CD4-positive, alpha-beta T cell treated with Interleukin-17A for 4 hours (primary cell): ENCODE measurements around the gene MMD.
"Not testable (repeated sequence)": the region's sequence is repeated elsewhere in the genome, so short reads cannot be mapped to it uniquely, and the experiment has no call there.

ENCODE experiments used
- DNase-seq: peaks from one replicate; pipeline ENCODE4 v3.0.0-alpha.2; 2020; ENCODE audit warnings: mixed read lengths

MMD gene

DNA sequence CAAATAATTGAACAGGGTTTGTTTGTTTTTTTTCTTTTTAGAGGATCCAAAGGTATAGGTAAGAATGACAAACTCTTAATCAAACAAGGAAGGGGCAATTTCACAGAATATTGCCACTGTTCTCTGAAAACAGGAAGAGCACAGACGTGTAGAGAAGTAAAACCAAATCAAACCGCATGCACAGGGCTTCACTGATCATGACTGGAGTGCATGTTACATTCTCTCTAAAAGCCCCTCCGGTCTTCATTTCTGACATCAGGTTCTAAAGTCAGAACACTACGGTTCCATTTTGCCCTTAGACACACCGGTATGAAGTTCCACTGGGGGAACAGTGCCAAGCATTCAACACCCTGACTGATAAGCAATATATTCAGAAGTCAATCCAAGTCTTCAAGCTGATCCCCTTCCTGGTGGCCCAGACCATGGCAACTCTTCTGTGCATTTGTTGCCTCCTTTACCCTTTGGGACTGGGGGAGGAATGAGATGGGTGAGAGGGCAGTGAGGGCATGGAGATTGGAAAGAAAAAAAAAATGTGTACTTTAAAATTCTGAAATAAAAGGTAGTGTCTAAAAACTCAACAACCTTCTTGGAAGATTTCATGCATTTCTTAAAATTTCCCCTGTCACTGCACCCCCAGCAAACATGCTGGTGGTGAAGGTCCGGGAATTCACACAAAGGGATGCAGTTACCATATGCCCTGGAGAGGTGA lies 1.4 kb downstream of the MMD start:
- DNase-seq, result peak; percentile 38

DNA sequence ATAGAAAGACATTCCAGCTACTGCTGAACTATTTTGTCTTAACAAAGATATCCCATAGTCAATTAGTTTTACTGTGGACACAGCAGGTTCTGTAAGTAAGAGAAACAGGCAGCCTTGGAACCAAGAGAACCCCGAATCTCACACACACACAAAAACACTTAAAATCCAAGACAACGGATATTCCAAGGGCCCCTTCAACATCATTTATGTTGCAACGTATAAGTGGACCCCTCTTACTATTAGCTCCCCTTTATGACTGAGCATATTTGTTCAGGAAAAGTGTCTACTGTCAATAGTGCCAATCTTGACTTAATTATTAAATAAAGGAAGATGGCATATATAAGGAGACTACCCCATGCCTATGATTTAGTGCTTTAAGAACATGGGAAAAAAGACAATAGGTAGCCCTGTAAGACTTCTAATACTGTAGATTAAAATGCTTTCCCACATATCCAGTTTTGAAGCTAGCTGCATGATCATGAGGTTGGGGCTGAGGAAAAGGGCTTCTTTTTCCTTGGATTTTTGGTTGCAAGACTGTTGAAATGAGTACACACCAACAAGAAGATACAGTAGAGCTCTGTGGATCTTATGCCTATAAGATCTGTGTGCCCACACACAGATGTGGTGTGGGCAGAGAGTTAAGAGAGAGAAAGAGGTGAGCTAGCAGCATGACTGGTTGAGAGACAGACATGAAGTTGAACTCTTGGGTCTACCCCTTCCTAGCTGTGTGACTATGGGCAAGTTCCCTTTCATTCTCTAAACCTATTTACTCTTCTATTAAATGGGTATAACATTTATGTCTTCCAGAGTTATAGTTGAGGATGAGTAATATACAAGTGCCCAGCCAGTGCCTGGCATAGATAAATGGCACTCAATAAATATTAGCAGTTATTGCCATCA lies 3.0 kb downstream of the MMD start:
- DNase-seq, result no peak

DNA sequence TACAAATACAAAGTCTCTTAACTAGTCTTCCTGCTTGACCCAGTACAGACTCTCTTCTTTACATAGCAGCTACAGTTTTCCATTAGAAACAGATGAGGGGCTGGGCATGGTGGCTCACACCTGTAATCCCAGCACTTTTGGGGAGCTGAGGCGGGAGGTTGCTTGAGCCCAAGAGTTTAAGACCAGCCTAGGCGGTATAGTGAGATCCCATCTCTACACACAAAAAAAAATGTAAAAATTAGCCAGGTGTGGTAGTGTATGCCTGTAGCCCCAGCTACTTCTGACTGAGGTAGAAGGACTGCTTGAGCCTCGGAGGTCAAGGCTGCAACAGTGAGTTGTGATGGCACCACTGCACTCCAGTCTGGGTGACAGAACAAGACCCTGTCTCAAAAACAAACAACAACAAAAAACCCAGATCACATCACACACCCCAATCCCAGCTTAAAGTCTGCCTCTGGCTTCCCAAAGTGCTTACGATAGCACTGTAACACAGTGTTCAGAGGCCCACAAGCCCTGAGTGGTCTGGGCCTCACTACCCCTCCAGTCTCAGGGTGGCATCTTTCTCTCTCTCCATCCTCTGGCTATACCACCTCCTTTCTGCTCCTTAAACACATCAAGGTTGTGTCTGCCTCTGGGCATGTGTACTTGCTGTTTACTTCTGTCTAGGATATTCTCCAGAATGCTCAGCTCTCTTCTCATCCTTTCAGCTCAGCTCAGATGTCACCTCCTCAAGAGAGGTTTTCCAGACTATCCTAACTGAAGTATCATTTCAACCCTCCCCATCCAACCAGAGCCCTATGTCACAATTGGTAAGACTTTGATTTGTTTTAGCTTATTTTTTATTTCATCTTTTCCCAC lies 4.0 kb downstream of the MMD start:
- no peak for DNase-seq

DNA sequence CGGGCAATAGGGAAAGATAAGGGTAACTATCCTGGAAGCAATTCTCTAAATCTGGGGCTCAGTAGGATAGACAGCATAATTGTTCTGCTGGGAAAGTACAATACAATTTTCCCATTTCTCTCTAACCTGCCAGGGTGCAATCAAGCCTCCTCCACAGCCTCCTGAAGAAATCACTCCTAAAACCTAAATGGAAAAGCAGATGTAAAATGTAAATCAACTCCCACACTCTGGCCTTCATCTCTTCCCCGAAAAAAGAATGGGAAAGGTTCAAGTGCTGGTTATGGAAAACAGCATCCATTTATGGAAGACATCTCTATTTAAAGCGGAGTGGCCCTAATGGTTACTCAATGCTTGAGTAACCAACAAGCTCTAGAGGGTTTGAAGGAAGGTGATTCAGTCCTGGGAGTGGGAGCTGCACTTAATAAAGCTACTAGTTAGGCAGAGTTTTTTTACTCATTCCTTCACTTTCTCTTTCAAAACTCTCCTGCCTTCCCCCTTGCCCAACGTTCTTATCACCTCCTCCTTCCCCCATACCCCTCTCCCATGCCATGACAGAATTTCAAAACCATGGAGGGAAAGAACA lies 5.1 kb downstream of the MMD start:
- DNase-seq, result no peak

DNA sequence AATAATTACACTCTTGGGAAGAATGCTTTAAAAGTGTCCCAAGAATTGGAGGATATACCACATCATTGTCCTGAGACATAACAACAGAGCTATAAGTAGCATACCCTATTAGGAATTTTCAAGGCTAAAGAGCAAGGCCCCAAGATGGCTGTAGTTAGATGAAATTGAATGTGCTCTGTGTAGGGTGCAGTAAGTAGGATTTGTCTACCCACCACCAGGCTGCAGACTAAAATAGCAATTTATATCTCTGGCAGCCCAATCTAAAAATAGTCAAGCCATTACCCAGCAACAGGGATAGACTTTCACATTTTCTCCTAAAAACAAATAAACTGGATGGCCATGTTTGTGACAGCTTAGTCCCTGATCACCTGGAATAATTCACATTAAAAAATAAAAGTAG lies 5.6 kb downstream of the MMD start:
- no peak for DNase-seq

DNA sequence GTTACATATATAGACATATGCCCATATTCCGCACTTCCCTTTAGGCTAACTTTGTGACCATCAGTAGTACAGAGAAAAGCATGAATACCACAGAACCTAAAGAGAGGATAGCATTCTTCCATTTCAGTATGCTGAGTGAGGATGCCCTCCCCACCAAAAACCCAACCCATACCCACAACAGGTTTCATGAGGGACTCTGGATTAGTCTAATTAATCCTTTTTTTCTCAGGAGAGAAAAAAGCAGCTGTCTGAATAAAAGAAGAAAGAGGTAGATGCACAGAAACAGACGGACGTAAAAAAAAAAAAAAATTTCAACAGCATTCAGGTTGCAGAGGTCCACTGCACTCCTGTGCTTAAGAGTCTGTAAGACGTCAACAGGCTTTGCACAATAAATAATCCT lies 6.7 kb downstream of the MMD start:
- no peak for DNase-seq

DNA sequence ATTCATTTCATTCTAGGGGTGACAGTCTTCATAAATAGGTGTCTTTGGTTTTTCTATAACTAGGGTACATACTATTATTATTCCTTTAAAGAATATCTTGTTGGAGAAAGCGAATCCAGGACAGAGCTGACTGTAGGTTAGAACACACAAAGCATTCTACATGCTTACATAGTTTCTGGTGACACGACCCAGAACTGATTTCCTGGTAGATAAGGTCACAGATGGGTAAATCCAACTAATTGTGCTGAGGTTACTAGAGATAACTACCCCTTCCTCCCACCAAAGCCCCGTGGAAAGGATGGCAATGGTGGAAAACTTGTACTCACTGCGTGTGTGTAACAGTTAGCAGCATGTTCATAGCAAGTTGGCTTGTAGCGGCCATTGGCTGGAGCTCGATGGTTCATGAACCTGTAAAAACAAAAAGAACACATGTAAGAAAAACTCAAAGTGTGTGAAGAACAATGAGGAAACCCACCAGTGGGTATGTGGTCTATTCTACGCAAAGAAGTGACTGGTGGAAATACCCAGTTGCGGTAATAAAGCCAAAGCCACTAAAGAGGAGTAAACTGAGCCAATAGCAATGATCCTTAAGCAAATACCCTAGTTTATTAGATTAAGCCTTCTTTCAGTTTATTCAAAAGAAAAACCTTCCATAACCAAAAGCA lies 7.7 kb downstream of the MMD start:
- no peak for DNase-seq

DNA sequence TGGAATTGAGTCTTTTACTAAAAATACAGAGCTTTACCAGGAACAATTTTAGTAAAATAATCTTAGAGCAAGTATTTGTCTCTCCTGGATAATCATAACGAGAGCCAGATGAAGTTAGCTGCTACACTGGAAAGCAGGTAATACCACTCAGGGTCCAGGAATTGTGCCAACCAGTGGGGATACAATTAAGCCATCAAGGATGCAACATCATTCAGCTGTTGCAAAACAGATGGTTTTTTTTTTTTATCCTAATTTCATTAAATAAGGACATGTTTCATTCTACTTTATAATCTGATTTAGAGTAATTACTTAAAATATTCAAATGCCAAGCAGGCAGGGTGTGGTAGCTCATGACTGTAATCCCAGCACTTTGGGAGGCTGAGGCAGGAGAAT lies 10.2 kb downstream of the MMD start:
- DNase-seq, result no peak

DNA sequence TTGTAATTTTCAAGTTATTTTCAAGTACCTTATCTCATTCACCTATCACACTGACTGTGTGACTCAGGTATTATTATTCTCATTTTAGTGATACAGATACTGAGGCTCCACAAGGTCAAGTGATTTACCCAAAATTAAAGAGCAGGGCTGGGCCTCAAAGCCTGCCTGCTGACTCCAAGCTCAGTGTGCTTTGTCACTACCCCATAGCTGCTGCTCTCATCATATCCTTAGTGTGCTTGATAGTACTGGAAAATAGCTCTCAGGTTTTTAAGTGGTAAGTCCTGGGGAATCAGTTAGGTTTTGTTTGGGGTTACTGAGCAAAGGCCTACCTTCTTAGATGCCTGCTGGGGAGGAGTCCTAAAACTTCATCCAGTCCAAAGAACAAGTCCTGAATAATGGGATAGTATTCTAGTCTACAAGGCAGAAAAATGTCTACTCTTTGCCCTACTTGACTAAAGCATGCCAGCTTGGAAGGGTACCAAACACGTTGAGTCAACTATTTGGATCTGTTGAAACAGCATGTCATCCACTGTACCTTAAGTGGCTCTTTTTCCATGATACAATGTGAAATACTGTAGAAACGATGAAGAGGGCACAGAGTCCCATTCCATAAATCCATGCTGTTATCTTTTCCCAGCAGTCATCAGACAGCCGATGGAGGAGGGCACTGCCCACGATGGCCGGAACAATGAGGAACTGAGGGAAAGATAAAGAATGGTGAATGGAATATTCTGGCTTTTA lies 10.7 kb downstream of the MMD start:
- DNase-seq, result no peak

DNA sequence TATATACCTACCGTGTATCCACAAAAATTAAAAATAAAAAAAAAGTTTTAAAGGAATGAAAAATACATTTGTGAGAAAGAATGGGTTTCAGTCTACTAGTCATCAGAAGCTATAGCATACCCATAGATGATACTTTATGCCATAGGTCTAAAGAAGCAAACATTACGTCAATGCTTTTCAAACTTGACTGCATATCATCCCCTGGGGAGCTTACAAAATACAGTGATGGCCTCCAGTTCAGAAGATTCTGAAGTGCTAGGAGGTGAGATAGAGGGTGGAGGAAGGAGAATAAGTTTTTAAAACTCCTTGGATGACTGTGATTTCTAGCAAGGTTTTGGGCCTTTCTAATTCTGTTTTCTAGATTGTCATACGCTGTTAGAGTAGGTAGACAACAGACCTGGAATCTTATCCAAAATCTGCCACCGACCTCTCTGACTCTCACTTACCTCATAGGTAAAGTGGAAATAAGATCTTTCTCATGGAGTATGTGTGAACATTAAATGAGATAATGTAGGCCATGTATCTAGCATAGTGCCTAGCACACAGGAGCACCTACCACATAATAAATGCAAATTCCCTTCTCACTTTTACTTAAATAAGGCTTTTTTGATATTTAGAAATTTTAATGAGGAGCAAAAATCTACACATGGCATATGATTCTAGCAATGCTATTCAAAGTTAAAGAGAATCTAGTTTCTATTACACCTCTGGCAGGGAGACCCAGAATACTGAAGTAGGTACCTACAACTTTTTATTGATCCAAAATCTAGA lies 12.4 kb downstream of the MMD start:
- DNase-seq, result no peak

DNA sequence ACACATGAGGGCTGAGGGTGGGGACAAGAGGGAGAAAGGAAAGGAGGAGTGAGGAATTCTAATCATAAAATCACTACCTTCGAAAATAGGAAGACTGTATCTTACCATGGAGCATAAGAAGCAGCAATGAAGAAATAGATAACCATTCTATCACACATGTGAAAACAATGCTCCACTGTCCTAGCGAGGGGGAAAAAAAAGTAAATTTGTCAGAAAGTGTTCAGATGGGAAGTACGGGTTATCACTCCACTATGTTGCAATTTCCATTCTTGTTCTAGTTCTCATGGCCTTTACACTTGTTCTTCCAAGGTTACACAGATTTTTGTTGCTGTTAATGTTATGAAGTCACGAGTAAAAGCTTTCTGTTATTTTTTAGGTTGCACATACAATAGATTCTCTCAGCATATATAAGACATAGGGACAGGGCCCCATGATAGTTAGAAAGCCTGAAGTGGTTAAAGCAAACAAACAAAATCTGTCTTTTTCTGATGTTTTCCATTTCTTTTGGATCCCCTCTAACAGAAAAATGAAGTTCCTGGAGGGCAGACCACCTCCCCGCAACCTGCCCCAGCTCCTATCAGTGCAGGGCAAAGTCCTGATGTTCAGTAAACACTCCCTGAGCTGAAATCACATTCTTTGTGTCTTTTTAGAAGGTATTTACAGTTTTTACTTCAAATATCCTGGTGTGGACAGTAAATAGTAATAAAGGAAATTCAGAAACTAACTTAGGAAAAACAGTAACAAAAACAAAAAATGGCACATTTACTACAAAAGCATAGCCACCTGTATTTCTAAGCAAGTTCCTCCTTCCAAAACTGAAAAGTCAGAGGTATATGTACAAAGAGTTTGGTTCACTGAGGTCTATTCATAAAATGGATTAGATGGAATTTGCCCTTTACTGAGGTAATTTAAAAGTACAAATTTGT lies 13.7 kb downstream of the MMD start:
- DNase-seq, result no peak

DNA sequence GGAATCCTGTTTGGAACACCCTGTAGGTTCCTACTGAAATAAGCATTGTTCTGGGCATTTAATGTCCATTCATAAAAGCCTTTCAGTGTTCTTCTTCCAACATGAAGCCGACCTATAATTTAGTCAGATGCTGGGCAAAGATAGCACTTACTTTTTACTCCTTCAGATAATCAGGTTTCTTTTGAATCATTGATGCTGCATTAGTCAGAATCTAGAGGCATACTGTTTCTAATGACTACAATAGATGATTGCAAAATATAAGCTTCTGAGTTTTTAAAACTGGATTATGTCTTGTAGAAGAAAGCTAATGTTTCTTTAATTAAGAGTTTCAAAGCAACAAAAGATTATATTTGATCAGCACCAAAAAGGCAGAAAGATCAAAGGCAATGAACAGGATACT lies 16.0 kb downstream of the MMD start:
- no peak for DNase-seq

DNA sequence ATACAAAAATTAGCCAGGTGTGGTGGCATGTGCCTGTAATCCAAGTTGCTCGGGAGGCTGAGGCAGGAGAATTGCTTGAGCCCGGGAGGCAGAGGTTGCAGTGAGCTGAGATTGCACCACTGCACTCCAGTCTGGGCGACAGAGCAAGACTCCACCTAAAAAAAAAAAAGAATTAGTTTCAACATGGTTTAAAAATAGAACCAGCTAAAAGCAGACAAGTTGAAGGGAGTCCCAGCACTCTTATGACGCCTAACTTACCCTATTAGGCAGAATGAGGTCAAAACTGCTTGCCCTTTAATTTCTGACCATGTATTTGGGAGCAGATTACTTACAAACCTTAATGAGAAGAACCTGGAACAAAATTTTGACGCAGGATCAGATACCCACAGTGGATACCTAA lies 17.4 kb downstream of the MMD start:
- DNase-seq, result not testable (repeated sequence)

DNA sequence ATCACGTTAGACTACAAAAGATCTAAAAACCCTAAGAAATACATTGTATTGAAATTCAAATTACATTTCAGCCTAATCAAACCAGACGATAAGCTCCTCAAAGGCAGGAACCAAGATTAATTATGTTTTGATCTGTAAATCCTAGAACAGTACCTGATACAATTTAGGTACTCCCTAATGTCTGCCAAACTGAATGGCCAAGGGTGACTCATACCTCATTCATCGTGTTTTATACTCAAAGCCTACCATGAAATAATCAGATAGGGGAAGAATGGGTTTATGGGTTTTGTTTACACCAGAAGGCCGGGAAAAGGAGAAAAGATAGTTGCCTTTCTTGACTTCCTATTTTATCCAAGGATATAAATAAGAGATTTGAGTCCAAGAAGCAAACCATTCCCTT lies 19.3 kb downstream of the MMD start:
- DNase-seq, result no peak

DNA sequence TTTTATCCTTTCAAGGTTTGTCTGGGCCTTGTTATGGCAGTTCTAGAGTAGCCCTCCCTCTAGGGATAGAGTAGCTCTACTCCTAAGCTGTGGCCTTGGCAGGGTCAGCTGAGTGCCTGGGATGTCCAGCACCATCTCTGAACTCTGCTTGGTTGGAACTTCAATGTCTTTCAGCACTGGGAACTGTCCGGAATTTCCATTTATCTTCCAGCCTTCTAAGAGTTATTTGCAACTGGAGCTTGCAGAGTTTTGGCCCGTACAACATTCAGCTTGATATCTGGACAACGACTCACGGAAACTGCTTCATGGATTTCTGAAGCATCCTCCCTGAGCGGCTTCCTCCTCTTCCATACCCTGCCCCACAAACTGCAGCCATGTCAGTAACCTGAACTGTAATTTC lies 22.9 kb downstream of the MMD start:
- no peak for DNase-seq

DNA sequence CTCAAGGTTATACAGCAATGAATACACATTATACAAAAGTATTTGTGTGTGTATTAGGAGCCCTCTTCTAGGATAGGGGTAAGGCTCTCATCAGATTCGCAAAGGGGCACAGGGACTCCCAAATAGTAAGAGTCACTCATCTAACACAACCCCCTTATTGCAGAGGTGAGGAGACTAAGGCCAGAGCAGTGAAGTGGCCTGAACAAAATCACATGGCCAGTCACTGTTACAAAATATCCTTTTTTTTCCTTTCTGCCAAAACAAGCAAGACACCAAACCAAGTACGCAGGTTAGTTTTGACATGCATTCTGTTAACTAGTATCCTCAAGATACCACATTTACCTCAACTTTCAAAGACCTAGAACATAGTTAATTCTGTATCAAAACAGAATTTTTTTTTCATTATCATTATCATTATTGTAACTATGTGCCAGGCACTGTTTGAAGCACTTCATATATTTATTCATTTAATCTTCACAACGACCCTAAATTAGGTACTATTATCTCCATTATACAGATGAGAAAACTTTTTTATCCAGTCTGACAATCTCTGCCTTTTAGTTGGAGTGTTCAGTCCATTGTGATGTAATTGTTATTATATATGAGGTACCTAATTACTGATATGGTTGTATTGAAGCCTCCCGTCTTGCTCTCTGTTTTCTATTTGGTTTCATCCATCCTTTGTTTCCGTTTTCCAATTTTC lies 25.7 kb downstream of the MMD start:
- DNase-seq, result no peak

DNA sequence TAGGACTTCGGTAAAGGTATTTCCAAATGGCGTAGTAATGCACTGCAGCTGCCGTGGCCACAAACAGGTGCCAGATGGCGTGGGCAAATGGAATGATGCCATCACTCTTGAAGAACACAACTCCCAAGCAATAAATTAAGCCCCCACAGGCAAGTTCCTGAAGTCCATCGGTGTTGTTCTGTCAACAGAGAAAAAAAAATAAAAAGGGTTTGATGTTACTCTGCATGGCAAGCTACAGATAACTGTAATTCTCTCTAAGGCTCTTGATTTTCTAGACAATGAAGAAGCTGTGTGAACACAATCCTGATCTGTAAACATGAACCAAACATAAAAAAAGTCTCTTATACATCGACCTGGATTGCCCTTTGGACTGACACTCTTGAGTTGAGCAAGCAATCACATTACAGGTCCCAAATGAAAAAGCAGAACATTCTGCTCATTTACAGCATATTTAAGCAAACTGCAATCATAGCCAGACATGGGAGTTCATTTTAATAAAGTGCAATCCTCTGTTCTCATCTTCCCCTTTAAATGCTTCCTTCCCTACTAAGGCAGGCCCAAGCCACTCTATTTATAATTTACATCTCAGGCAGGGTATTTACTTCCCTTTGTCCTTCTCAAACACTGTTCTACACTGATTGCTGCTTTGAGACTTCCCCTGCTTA lies 27.1 kb downstream of the MMD start:
- DNase-seq, result no peak

DNA sequence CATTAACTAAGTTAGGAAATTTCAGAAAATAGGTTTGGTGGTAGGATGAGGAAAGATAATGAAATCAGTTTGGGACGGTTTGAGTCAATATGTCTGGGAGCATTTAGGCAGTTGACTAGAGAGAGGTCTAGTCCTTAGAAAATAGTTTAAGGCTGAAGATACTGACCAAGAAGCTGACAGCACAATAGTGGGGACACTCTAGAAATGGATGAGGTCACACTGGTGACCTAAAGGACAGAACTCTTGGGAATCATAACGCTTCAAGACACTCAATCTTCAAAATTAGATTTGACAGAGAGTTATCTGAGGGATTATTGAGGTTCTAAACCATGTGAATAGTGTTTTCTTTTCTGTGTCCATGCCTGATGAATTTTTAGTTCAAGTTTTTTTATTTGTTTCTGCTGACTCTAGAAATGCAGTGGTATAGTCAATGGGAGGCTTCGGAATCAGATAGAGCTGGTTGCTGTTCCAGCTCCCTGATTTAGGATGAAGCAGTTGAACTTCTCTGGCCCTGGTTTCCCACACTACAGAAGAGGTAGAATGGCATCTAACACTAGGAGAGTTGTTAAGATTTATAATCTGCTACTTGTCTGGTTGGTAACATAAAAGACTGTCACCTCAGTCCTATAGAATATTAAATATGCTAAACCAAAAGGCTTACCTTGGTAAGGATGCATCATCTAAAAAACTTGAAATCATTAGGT lies 29.7 kb downstream of the MMD start:
- DNase-seq, result no peak
